HEK293 (cell line): ENCODE measurements around the gene DLG1.

Experiments
- CTCF ChIA-PET: fragments of 350-600 bp; formaldehyde crosslinking; extraction: SDS; loops from one replicate; lab custom pipeline; 2021; ENCODE audit warnings: antibody characterized with exemption; lab: Yijun Ruan, JAX
- POLR2A ChIA-PET: fragments of 300-600 bp; formaldehyde crosslinking; extraction: SDS; loops from one replicate; lab custom pipeline; 2020; ENCODE audit warnings: antibody characterized with exemption, inconsistent platforms; lab: Yijun Ruan, JAX
- H3K27ac ChIP-seq: fragments of 200-500 bp; sonication (Bioruptor generic); 2 replicates; pipeline ENCODE4 v1.5.1; 2014; ENCODE audit warnings: low read depth, low read length, control low read depth, inconsistent platforms; ENCODE audit errors: extremely low read depth
- H3K36me3 ChIP-seq, 2 experiments: fragments of 200-500 bp in 1 of 2; sonication (Bioruptor generic) in 1 of 2; 1 replicate in 1 of 2; 2 replicates in 1 of 2; pipeline ENCODE4 v1.5.1; 2014 to 2017; ENCODE audit warnings: inconsistent platforms in 2 of 2, low read length in 2 of 2; ENCODE audit not compliant: control insufficient read depth in 2 of 2, insufficient read depth in 1 of 2
- H3K4me1 ChIP-seq: fragments of 200-500 bp; sonication (Bioruptor generic); 2 replicates; pipeline ENCODE4 v1.5.1; 2014; ENCODE audit warnings: mild to moderate bottlenecking, low read length, inconsistent platforms; ENCODE audit not compliant: control insufficient read depth, insufficient read depth
- H3K4me3 ChIP-seq: 2 replicates; pipeline ENCODE4 v1.5.1; 2011; ENCODE audit warnings: low read depth, mild to moderate bottlenecking, control low read depth, low read length, moderate library complexity
- H3K9me3 ChIP-seq: fragments of 200-500 bp; sonication (Bioruptor generic); 2 replicates; pipeline ENCODE4 v1.5.1; 2014; ENCODE audit warnings: low read depth, low read length, inconsistent platforms; ENCODE audit not compliant: control insufficient read depth, insufficient read depth
- FEZF1 ChIP-seq: fragments of 450-650 bp; formaldehyde crosslinking; IDR thresholded peaks from 2 replicates; pipeline ENCODE4 v1.5.1; 2016; ENCODE audit warnings: missing biosample characterization, missing genetic modification characterization
- IKZF3 ChIP-seq: fragments of 450-650 bp; IDR thresholded peaks from 2 replicates; pipeline ENCODE4 v1.5.0; 2018; ENCODE audit warnings: missing biosample characterization, mild to moderate bottlenecking, missing genetic modification characterization, moderate library complexity
- PATZ1 ChIP-seq: fragments of 450-650 bp; formaldehyde crosslinking; IDR thresholded peaks from 2 replicates; pipeline ENCODE4 v1.5.1; 2016; ENCODE audit warnings: missing biosample characterization, missing genetic modification characterization
- PRDM1 ChIP-seq: fragments of 450-650 bp; formaldehyde crosslinking; IDR thresholded peaks from 2 replicates; pipeline ENCODE4; 2016; ENCODE audit warnings: missing biosample characterization, missing genetic modification characterization
- SP7 ChIP-seq: fragments of 450-650 bp; formaldehyde crosslinking; IDR thresholded peaks from 2 replicates; pipeline ENCODE4 v1.5.1; 2016; ENCODE audit warnings: missing biosample characterization, missing genetic modification characterization
- ZBTB20 ChIP-seq: fragments of 450-650 bp; formaldehyde crosslinking; IDR thresholded peaks from 2 replicates; pipeline ENCODE4 v1.5.1; 2016; ENCODE audit warnings: missing biosample characterization, missing genetic modification characterization
- ZNF146 ChIP-seq: fragments of 450-650 bp; formaldehyde crosslinking; IDR thresholded peaks from 2 replicates; pipeline ENCODE4 v1.5.1; 2016; ENCODE audit warnings: missing biosample characterization, missing genetic modification characterization
- ZNF211 ChIP-seq: fragments of 450-650 bp; formaldehyde crosslinking; IDR thresholded peaks from 2 replicates; pipeline ENCODE4 v1.5.1; 2016; ENCODE audit warnings: low read depth, missing biosample characterization, missing genetic modification characterization
- ZNF311 ChIP-seq: fragments of 450-650 bp; formaldehyde crosslinking; IDR thresholded peaks from 2 replicates; pipeline ENCODE4 v1.5.1; 2017; ENCODE audit warnings: missing biosample characterization, missing genetic modification characterization, borderline replicate concordance
- ZNF391 ChIP-seq: fragments of 450-650 bp; formaldehyde crosslinking; IDR thresholded peaks from 2 replicates; pipeline ENCODE4 v1.5.1; 2016; ENCODE audit warnings: low read depth, missing biosample characterization, missing genetic modification characterization, borderline replicate concordance
- ZNF48 ChIP-seq: fragments of 450-650 bp; formaldehyde crosslinking; IDR thresholded peaks from 2 replicates; pipeline ENCODE4 v1.5.1; 2016; ENCODE audit warnings: missing biosample characterization, missing genetic modification characterization
- ZNF596 ChIP-seq: fragments of 450-650 bp; IDR thresholded peaks from 2 replicates; pipeline ENCODE4 v1.5.0; 2018; ENCODE audit warnings: missing biosample characterization, mild to moderate bottlenecking, missing genetic modification characterization, moderate library complexity
- ZNF600 ChIP-seq: fragments of 450-650 bp; formaldehyde crosslinking; IDR thresholded peaks from 2 replicates; pipeline ENCODE4 v1.5.1; 2016; ENCODE audit warnings: missing biosample characterization, missing genetic modification characterization
- ZNF660 ChIP-seq: fragments of 450-650 bp; IDR thresholded peaks from 2 replicates; pipeline ENCODE4 v1.5.1; 2018; ENCODE audit warnings: missing biosample characterization, mild to moderate bottlenecking, missing genetic modification characterization
- ZSCAN23 ChIP-seq: fragments of 450-650 bp; formaldehyde crosslinking; IDR thresholded peaks from 2 replicates; pipeline ENCODE4 v1.5.1; 2016; ENCODE audit warnings: missing biosample characterization, missing genetic modification characterization
- TF ChIP-seq, protein P1 (sequence below): fragments of 450-650 bp; formaldehyde crosslinking; IDR thresholded peaks from 2 replicates; pipeline ENCODE4 v1.5.1; 2016; ENCODE audit warnings: missing biosample characterization, missing genetic modification characterization, borderline replicate concordance

Gene DLG1

GRCh38 chr3:197325773-197326172 is 27.4 kb upstream of the DLG1 start (continued):
- TF ChIP-seq SP7 (tag by site-specific recombination) = no peak
- TF ChIP-seq ZNF48 (tag by site-specific recombination) = no peak
- TF ChIP-seq ZNF596 (tag by site-specific recombination) = no peak
- TF ChIP-seq FEZF1 = no peak
- TF ChIP-seq, protein P1, sequence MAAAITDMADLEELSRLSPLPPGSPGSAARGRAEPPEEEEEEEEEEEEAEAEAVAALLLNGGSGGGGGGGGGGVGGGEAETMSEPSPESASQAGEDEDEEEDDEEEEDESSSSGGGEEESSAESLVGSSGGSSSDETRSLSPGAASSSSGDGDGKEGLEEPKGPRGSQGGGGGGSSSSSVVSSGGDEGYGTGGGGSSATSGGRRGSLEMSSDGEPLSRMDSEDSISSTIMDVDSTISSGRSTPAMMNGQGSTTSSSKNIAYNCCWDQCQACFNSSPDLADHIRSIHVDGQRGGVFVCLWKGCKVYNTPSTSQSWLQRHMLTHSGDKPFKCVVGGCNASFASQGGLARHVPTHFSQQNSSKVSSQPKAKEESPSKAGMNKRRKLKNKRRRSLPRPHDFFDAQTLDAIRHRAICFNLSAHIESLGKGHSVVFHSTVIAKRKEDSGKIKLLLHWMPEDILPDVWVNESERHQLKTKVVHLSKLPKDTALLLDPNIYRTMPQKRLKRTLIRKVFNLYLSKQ (tag by site-specific recombination) = no peak
- TF ChIP-seq ZNF391 (tag by site-specific recombination) = no peak
- no peak for TF ChIP-seq ZNF211 (tag by site-specific recombination)

GRCh38 chr3:197322149-197322548 is 23.7 kb upstream of the DLG1 start:
- ChIA-PET POLR2A (no interaction called here), CTCF (no interaction called here)
- TF ChIP-seq PATZ1 (tag by site-specific recombination) = no peak
- no peak for TF ChIP-seq FEZF1
- TF ChIP-seq IKZF3 (tag by site-specific recombination) = no peak
- TF ChIP-seq ZNF146 (tag by site-specific recombination) = peak; percentile 41
- Histone ChIP-seq H3K27ac (no peak overlapping the region), H3K36me3 (no peaks in the 10 kb centered on the region), H3K4me1 (no peaks in the 10 kb centered on the region), H3K4me3 (no peak overlapping the region), H3K9me3 (no peaks in the 10 kb centered on the region)

- Histone ChIP-seq H3K9me3 (no peaks in the 10 kb centered on the region), H3K4me1 (no peaks in the 10 kb centered on the region)
- no peak for TF ChIP-seq ZNF311
- TF ChIP-seq, all 188 proteins: peak for 0
- ChIA-PET CTCF (no interaction called here), POLR2A (no interaction called here)
- Histone ChIP-seq H3K36me3 (no peaks in the 10 kb centered on the region), H3K4me3 (no peak overlapping the region), H3K27ac (no peak overlapping the region)
These were observed 22.2 kb upstream of the DLG1 start for GRCh38 chr3:197320582-197320981.

DNA sequence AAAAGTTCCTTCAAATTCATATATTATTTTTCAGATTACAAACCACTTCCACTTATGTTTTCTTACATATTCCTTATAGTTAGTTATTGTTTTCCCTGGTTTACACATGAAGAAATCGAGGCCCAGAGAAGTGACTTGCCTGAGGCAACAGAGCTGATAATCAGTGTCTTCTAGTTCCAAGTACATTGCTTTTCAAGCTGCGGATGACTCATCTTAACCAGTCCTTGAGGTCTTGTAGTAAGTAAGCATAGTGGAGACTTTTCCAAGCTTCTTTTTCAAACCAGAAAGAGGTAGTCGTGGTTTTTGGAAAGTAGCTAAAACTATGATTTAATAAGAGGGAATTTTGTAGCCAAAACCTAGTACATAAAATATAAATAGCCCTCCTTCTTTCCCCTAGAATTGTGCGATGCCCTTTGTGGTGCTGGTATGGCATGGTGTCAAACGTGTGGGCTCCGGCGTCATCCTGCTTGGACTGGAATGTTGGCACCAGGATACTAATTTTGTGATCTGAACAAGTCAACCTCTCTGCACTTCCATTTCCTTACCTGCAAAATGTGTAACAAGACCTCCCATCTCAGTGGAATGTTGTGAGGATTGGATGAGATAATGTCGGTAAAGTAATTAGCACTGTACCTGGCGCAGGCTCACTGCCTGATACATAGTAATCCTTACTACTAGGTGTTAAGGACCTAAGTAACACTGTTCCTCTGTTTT is 19.0 kb upstream of the DLG1 start:
- Histone ChIP-seq H3K4me3 (no peak overlapping the region), H3K36me3 (no peaks in the 10 kb centered on the region), H3K4me1 (no peaks in the 10 kb centered on the region)
- POLR2A ChIA-PET = no interaction called here
- CTCF ChIA-PET = interaction anchor here (0.9 kb wide), 1 partner anchor 60 kb away, joined by 3 read pairs; no protein-coding TSS in a partner anchor
- TF ChIP-seq ZBTB20 (no peak), ZNF660 (tag by site-specific recombination) (0 out of 2 replicates have a peak, but pooled peaks have one; percentile 38), ZNF600 (tag by site-specific recombination) (peak; percentile 57; the same call in 1 of the 2 replicates), ZSCAN23 (tag by site-specific recombination) (no peak), PRDM1 (tag by site-specific recombination) (peak; percentile 43)
- TF ChIP-seq, all 188 proteins: peak for 3
- Histone ChIP-seq H3K9me3 (no peaks in the 10 kb centered on the region), H3K27ac (no peak overlapping the region)
